CD14-positive monocyte (primary cell): ENCODE data around the gene CEP128. TPM values are rescaled to one million over a fixed set of nuclear protein-coding genes. Genes with fewer than 3 reads are reported as not detected.

Experiments
- DNase-seq, 3 donors: peaks; one replicate each; pipeline ENCODE4 v3.0.0-alpha.2; 2011 to 2022
- H2AFZ ChIP-seq: 2 replicates; pipeline ENCODE4 v1.6.0; 2012; ENCODE audit warnings: mild to moderate bottlenecking, low read depth, low read length, inconsistent platforms; ENCODE audit not compliant: insufficient read depth, poor library complexity, severe bottlenecking
- H3K27ac ChIP-seq, 2 donors: 1 replicate in 1 of 2; 2 replicates in 1 of 2; pipeline ENCODE4 v1.5.1; 2012 to 2013; ENCODE audit warnings: low read length in 2 of 2, control low read depth in 1 of 2, inconsistent platforms in 1 of 2, low read depth in 1 of 2, mild to moderate bottlenecking in 1 of 2
- H3K27me3 ChIP-seq, 2 donors: one replicate each; pipeline versions ENCODE4 v1.6.0 to v1.6.1; 2011 to 2013; ENCODE audit warnings: low read length in 2 of 2; ENCODE audit not compliant: control insufficient read depth in 2 of 2, insufficient read depth in 2 of 2
- H3K36me3 ChIP-seq, 2 donors: replicated peaks in 1 of 2; 1 replicate in 1 of 2; 2 replicates in 1 of 2; pipeline versions ENCODE4 v1.5.1 to v1.6.1; 2012 to 2013; ENCODE audit warnings: low read length in 2 of 2, control low read depth in 1 of 2, inconsistent platforms in 1 of 2, mild to moderate bottlenecking in 1 of 2; ENCODE audit not compliant: insufficient read depth in 2 of 2, control insufficient read depth in 1 of 2
- H3K4me1 ChIP-seq, 2 donors: 1 replicate in 1 of 2; 2 replicates in 1 of 2; pipeline versions ENCODE4 v1.5.1 to v1.6.1; 2012 to 2013; ENCODE audit warnings: low read length in 2 of 2, control low read depth in 1 of 2, inconsistent platforms in 1 of 2, mild to moderate bottlenecking in 1 of 2, moderate library complexity in 1 of 2; ENCODE audit not compliant: insufficient read depth in 2 of 2, control insufficient read depth in 1 of 2
- H3K4me2 ChIP-seq: replicated peaks from 2 replicates; pipeline ENCODE3; 2012; ENCODE audit warnings: low read length, moderate library complexity, mild to moderate bottlenecking; ENCODE audit not compliant: poor library complexity, severe bottlenecking; ENCODE audit errors: extremely low read depth
- H3K4me3 ChIP-seq, 3 experiments: fragments of 200-600 bp in 1 of 3; sonication (generic) in 1 of 3; replicated peaks in 1 of 3; 1 replicate in 2 of 3; 2 replicates in 1 of 3; pipeline ENCODE4 v1.5.1; 2011 to 2013; ENCODE audit warnings: low read length in 3 of 3, mild to moderate bottlenecking in 3 of 3, control low read depth in 2 of 3, low read depth in 2 of 3, inconsistent platforms in 1 of 3, moderate library complexity in 1 of 3
- H3K79me2 ChIP-seq: 2 replicates; pipeline ENCODE4 v1.6.0; 2012; ENCODE audit warnings: mild to moderate bottlenecking, control low read depth, inconsistent platforms, low read length, moderate library complexity; ENCODE audit not compliant: insufficient read depth
- H3K9ac ChIP-seq: 2 replicates; pipeline ENCODE4 v1.6.0; 2017; ENCODE audit warnings: low read length, mild to moderate bottlenecking; ENCODE audit not compliant: insufficient read depth, poor library complexity, severe bottlenecking
- H3K9me3 ChIP-seq, 2 donors: replicated peaks in 1 of 2; 1 replicate in 1 of 2; 2 replicates in 1 of 2; pipeline versions ENCODE4 v1.5.1 to v1.6.1; 2012 to 2013; ENCODE audit warnings: low read length in 2 of 2, control low read depth in 1 of 2; ENCODE audit not compliant: control insufficient read depth in 1 of 2, insufficient read depth in 1 of 2
- H4K20me1 ChIP-seq: 2 replicates; pipeline ENCODE4 v1.6.0; 2012; ENCODE audit warnings: mild to moderate bottlenecking, low read length, control low read depth, moderate library complexity; ENCODE audit not compliant: insufficient read depth
- H3K27ac Mint-ChIP-seq, 7 donors: one replicate each; pipeline ENCODE4 v1.8.0; 2020; ENCODE audit warnings: mild to moderate bottlenecking in 7 of 7, mixed read lengths in 7 of 7, moderate library complexity in 6 of 7, inconsistent platforms in 2 of 7
- H3K27me3 Mint-ChIP-seq, 3 donors: one replicate each; pipeline ENCODE4 v1.8.0; 2021 to 2022; ENCODE audit warnings: low read depth in 3 of 3, mild to moderate bottlenecking in 3 of 3, mixed read lengths in 3 of 3, moderate library complexity in 3 of 3, inconsistent platforms in 1 of 3
- H3K36me3 Mint-ChIP-seq, 2 donors: one replicate each; pipeline ENCODE4 v1.8.0; 2020; ENCODE audit warnings: mixed read lengths in 2 of 2, inconsistent platforms in 1 of 2, mild to moderate bottlenecking in 1 of 2
- H3K4me1 Mint-ChIP-seq: one replicate; pipeline ENCODE4 v1.8.0; 2020; ENCODE audit warnings: mild to moderate bottlenecking, mixed read lengths
- H3K4me3 Mint-ChIP-seq, 2 donors: one replicate each; pipeline ENCODE4 v1.8.0; 2020; ENCODE audit warnings: mild to moderate bottlenecking in 2 of 2, mixed read lengths in 2 of 2, moderate library complexity in 1 of 2
- H3K9me3 Mint-ChIP-seq, 7 donors: one replicate each; pipeline ENCODE4 v1.8.0; 2020 to 2022; ENCODE audit warnings: mixed read lengths in 7 of 7, mild to moderate bottlenecking in 6 of 7, moderate library complexity in 6 of 7, inconsistent platforms in 2 of 7
- CTCF ChIP-seq: fragments of 200-600 bp; IDR thresholded peaks from one replicate; pipeline ENCODE4 v1.8.0; 2022; ENCODE audit warnings: antibody characterized with exemption, mild to moderate bottlenecking
- WGBS: methylation state at CpG from one replicate; pipeline ENCODE4 v1.1.5; 2013; ENCODE audit warnings: missing lambda C conversion rate; ENCODE audit not compliant: insufficient coverage; 5-methylcytosine and 5-hydroxymethylcytosine counted together
- intact Hi-C, 2 donors: fragments of 100-400 bp; cut with micrococcal nuclease; formaldehyde crosslinking; loops; one replicate each; pipeline versions ENCODE4 v1.15.0 to v1.15.1; 2023
- polyA plus RNA-seq, 3 donors: library from polyadenylated mRNA; depleted of rRNA in 1 of 3; unstranded in 2 of 3; stranded (reverse) in 1 of 3; fragments of 300-500 nt in 2 of 3; fragments of >200 nt in 1 of 3; fragmentation: Illumina TruSeq in 2 of 3; gene quantifications; 1 replicate in 2 of 3; 2 replicates in 1 of 3; pipeline ENCODE4 v1.2.3, GENCODE V29; 2012 to 2021

CEP128 gene
- polyA plus RNA-seq, 3 donors: 0.41 to 0.88 (median 0.62) TPM

GRCh38 chr14:80678436-80678835 is 263.1 kb downstream of the CEP128 start:
- Mint-ChIP-seq H3K27me3 (peaks cover 0 to 1% (median 0%) of the 10 kb centered on the region in 3 donors), H3K4me3 (no peak overlapping the region), H3K36me3 (peaks cover 16 to 28% of the 10 kb centered on the region in 2 donors), H3K4me1 (no peaks in the 10 kb centered on the region), H3K27ac (no peak overlapping the region), H3K9me3 (peaks cover 27 to 49% (median 40%) of the 10 kb centered on the region in 7 donors)
- Histone ChIP-seq H3K36me3 (peaks cover 0 to 24% of the 10 kb centered on the region in 2 donors), H3K9ac (no peak overlapping the region), H3K79me2 (no peaks in the 10 kb centered on the region), H3K27me3 (no peaks in the 10 kb centered on the region), H3K4me1 (no peaks in the 10 kb centered on the region), H3K9me3 (peaks cover 38 to 46% of the 10 kb centered on the region in 2 donors), H3K4me2 (no peak overlapping the region), H3K27ac (no peak overlapping the region), H3K4me3 (no peak overlapping the region), H4K20me1 (no peaks in the 10 kb centered on the region), H2AFZ (no peak overlapping the region)
- DNase-seq: no peak
- no CpG with 5 or more reads among the region's 3 CpGs for WGBS
- intact Hi-C loops: no loop called here
- TF ChIP-seq CTCF: no peak

GRCh38 chr14:80669426-80669825 is 272.1 kb downstream of the CEP128 start:
- WGBS: no CpG with 5 or more reads among the region's 2 CpGs
- no peak overlapping the region for H3K27ac ChIP-seq
- no peaks in the 10 kb centered on the region for H3K36me3 ChIP-seq
- H3K9me3 ChIP-seq: no peaks in the 10 kb centered on the region
- H3K27me3 ChIP-seq: no peaks in the 10 kb centered on the region
- no peak overlapping the region for H2AFZ ChIP-seq
- no peak for TF ChIP-seq CTCF
- intact Hi-C loops: no loop called here
- no peak for DNase-seq
- Mint-ChIP-seq H3K9me3 (peaks cover 5 to 16% (median 10%) of the 10 kb centered on the region in 7 donors), H3K4me1 (no peaks in the 10 kb centered on the region), H3K36me3 (peaks cover 2 to 16% of the 10 kb centered on the region in 2 donors), H3K27ac (peak overlapping the region in 1 of 7 donors; percentile 6), H3K27me3 (peaks cover 0 to 3% (median 0%) of the 10 kb centered on the region in 3 donors), H3K4me3 (no peak overlapping the region)
- H3K4me2 ChIP-seq: no peak overlapping the region
- no peak overlapping the region for H3K9ac ChIP-seq
- no peaks in the 10 kb centered on the region for H3K79me2 ChIP-seq
- H3K4me3 ChIP-seq: no peak overlapping the region
- H3K4me1 ChIP-seq: no peaks in the 10 kb centered on the region
- H4K20me1 ChIP-seq: no peaks in the 10 kb centered on the region
